ENCODE data around the gene XCL2.

XCL2 gene

DNA sequence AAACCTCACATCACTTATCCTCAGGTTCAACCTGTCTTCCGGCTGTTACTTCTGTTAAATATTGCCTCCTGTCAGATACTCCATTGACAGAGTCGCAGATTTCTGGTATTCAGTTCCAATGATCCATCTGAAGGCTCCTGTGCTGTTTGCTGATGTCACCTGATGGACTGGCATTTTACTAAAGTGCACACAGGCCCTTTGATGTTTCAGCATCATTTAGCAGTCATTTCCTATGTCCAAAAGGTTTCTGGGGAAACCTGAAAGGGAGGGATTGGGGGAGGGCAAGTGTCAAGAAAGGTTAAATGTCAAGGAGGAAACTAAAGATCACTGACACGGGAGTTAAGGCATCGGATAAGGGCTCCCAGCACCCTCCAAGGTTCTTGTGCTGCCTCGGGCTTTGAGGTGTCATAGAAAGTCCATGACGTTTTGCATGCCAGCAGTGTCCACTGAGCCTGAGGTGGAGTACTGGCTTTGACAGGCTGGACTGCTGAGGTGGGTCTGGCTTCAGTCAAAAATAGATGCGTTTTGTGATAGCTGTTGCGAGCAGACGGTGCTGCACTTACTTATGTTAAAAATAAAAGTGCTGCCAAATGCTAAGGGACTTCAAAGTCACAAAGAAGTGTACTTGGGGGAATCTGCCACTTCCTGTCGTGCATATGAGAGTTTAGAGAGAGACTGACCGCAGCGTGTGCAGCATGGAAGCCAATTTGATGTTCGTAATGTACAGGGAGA, 30.8 kb downstream of the XCL2 start:
- DNase-seq: no peak

DNA sequence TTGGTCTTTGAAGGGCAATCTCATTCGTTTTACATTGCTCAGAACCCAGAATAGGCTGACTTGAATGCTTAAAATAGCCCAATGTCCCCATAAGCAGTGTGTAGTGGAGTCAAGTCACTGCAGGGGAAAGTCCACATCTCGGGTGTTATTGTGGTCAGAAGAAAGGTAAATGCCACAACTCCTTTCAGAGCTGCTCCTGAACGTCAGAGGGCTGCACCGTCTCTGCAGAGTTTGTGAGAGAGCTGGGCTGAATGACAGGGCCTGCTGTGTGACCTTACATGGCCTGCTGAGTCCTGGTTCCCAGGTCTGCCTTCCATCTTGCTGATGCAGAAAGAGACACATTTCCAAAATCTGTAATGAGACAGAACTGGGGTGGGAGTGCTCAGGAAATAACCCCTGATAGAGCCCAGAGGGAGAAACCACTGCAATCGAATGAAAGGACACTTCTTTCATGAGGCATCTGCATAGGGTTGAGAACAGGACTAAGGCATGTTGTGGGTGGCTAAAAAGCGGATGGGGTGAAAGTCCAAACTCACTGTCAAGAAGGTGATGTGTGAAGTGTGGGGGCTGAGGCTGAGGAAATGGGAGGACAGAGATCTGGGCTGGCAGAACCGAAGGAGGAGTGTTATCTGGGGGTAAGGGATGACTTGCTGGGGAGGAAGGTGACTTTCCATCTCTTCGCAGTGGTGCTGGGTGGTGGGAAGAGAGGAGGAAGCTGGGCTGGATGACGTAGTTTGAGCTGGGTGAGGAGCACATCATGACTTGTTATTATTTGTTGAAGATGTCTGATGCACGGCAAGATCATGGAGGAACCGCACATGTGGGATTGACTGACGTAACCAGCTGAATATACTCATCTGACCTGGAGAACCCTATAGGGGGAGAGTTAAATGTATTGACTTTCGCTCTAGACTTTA, 33.7 kb downstream of the XCL2 start:
- DNase-seq: no peak

DNA sequence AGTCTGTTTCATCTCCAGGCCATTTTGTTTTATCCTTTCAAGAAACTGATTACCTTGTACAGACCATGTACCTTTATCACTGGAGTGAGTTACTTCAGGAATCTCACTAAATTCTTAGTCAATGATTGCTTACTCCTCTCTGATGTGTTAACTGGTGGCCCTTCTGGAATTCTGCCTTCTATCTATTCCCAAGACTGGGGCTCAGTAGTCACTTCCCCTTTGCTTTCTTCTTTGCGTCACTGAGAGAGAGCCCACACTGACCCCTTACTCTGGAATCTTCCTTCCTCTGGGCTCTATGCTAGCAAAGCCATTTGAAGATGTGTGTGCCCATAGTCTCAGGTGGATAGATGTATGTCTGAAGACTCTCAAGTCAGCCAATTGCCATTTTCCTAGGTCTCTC, 34.6 kb downstream of the XCL2 start:
- DNase-seq: no peak

DNA sequence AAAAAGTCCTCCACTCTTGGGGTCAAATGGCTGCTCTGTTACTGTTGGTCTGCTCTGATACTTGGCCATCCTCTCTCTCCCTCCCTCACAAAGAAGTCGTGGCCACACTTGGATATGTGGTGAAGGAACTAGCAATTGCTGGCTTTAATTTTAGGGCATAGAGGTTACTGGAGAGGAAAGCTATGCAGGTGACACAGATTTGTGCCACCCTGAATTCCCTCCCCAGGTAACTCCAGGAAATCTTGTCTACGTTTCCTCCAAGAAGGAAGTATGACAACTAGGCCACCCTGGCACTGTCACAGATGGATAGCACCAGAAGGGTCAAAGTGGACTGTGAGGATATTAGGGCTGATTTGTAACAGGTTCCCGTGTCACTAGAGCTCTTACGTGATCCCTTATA, 36.0 kb downstream of the XCL2 start:
- no peak for DNase-seq

DNA sequence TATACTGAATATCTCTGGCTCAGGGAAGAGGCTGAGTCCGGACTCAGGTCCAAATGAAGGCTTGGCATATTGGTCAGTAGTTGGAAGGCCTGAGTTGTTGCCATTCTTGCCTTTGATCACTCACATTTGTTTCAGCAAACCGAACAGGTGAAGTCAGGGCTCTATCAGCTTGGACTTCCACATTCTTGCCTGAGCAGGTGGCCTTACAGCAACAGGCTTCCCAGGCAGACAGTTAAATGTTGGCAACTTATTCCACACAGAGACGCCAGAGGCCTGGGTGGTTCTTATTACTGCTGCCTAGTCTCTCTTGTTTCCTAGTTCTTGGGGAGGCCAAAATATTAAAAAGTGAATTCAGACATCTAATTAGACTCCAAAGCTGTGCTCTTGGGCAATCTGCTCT, 36.6 kb downstream of the XCL2 start:
- no peak for DNase-seq

DNA sequence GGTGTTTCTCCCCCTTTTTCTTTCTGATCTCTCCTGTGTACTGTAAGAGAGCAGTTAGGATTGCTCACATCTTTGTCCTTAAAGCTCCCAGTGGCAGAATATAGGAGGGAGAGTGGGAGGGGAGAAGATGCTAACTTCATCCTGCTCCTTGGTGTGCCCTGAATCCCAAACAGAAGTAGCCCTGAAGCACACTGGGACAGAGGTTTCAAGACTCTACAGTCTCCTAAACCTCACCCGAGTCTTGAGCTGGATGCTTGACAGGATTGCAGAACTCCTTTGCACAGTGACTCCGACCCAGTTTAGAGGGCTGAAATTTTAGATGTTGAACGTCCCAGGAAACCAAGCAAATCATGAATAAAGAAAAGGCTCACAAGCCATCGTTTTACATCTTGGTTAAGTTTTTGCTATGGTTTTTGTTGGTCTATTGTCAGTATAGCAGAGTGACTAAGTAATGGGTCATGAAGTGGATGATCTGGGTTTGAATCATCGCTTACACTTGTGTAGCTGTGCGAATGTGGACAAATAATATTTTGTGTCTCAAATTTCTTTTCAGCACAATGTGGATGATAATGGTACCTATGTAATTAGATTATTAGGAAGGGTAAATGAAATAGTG, 37.5 kb downstream of the XCL2 start:
- peak; percentile 13 for DNase-seq

DNA sequence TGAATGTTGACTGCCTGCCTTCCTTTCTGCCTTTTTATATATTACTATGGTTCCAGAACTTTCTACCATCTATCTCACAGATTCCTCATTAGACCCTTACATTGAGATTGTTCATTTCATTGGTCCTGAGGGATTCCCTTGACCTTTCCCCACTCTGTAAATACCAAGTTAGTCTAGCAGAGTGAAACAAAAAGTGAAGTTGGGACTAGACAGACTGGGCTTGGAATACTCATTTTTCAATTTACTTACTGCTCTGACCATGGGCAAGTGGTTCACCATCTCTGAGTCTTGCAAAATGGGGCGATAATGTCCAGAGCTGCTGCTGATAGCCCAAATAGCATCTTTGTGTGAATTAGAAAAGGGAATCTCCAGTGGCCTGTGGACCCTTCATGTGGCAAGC, 38.8 kb downstream of the XCL2 start:
- DNase-seq: no peak

DNA sequence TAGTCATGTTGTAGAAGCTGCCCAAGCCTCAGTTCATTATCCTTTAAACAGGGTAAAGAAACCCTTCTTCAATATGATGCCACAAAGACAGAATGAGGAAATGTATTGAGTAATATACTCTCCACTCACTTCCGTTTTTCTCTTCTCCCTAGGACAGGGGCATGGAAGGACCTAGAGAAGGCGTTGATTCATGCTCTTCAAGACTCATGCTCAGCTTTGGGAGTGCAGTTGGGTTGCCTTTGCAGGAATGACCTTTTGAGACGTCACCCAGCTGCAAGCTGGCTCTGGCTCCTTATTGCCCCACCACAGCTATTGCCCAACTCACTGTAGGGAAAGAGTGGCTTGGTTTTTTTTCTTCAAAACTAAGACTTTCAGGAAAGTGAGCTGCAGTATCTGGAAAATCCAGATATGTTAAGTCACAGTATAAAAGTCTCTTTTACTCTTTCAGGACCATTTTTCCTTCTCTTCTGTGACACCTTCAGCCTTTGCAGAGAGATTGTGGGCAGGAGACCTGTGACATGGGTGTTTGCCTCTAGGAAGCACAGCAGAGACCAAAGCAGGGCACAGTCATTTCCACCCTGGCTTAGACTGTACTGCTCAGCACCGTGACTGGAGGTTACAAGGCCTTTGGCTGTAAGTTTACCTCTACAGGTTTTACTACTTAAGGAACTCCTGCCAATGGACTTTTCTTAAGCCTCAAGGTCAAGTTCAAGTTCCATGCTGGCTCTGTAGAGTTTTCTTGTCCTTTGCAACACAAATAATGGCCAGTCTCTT, 39.5 kb downstream of the XCL2 start:
- DNase-seq: no peak

DNA sequence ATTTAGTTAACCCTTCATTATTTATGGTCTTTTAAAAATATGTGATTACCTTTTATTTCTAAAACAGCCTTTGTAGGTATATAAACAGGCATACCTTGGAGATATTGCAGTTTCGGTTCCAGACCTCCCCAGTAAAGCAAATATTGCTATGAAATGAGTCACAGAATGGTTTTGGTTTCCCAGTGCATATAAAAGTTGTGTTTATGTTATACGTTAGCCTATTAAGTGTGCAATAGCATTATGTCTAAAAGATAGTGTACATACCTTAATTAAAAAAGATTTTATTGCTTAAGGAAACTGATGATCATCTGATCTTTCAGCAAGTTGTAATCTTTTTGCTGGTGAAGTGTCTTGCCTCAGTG, 44.1 kb downstream of the XCL2 start:
- DNase-seq: no peak

DNA sequence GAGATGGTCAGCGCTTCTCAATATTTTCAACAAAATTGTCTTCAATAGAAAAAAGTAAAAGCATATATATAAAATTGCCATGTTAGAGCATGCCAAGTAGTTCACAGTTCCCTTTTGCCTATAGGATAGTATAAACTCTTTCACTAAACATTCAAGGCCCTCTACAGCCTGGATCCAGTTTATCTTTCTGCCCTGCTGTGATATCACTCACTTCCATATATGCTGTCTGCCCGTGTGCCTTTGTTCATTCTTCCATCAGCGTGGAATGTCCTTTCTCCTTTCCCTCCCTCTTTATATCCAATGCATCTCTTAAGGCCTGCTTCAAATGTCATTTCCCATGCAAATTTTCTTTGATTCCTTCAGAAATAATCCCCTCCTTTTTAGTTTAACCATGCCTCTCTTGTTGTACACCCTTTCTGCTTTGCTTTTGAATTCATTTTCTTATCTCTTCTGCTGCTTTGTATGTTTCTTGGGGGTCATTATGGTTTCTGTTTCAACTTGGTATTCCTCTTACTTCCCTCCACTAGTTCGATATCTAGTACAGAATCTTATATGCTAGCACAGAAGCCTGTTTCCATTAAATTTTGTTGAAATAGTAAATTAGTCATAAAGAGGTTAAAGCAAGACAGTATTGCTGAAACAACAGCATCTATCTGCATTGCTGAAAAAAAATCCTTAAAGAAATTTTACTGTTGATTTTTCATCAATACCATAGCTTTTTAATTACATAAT, 44.7 kb downstream of the XCL2 start:
- no peak for DNase-seq

DNA sequence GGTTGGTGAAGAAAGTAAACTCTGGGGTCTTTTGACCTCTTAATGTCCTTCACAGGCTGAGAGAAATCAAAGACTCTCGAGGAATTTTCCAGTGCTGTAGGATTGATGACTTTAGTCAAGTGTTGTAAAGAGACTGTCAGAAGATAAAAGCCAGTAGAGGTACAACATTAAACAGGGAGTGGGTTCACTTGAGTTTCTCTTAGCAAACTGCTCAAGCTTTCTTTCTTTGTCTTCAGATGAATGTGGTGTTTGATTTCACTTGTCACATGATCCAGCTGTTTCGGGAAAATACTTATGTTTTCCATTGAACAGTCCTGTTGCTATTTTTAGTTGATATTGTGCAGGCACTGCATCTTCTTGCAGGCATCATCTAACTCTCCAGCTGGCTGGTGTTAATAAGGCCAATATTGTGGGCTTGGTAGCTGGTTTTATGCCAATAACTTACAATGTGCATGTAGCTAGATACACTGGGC, 45.6 kb downstream of the XCL2 start:
- DNase-seq: no peak

DNA sequence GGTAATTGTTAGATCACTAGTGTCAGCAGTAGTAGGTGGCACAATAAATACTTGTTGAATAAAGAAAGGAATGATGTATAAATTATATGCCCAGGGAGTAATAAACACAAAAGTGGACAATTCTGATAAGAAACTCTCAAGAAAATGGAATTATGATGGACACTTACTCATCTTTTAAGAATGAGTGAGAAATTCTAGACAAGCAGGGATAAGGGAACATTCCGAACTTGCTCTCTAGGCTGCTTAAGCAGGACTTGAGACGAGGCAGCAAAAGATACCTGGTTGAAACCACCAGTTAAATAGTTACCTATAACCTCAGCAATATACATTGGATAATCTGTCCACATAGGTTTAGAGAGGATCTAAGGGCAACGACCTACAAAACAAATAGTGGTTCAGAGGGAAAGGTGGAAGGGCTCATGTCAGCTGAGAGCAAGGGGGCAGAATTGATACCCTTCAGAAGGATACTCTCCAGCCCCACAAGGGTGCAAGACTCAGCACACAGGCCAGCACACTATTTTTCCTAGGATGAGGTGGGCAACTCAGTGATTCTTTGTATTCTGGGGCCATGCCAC, 46.3 kb downstream of the XCL2 start:
- DNase-seq: no peak

DNA sequence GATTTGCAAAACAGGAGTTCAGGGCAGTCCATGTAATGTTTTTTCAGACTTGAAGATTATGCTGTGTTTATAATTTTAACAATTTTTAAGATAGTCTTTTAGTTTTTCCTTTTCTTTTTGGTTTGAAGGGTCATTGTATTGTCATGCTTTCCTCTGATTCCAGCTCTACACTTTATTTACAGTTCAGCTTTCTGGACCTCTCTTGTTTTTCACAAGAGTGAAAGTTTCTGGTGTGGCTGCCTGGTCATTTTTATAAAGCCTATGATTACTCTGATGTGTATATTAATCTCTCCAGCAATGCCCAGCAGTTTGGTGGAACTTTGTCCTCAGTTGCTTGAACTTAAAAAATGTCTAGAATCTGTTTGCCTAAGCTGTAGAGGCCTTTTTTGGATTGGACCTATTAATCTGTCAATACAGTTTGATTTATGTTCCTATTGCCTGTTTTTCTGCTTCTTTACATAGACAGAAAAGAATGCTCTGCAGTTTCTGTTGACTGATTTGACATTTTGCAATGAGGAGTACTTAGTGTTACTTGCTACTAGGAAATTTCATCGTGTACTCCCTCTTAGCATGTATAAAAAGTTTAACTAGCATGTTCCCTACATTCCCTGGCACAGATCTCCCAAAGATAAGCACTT, 52.2 kb downstream of the XCL2 start:
- no peak for DNase-seq

All from NCI-H226 (cell line).